ENCODE results near the gene LRRC47.

Gene LRRC47

GRCh38 chr1:3742439-3743298 is 53.6 kb downstream of the LRRC47 start:
- no peak for ATAC-seq
- no peak overlapping the region for H3K27ac Mint-ChIP-seq

GRCh38 chr1:3741566-3742438 is 54.5 kb downstream of the LRRC47 start:
- peak overlapping the region in 1 of 2 donors; percentile 67 for H3K27ac Mint-ChIP-seq
- no peaks in the 10 kb centered on the region for H3K27me3 Mint-ChIP-seq
- peaks cover 24% of the 10 kb centered on the region for H3K4me1 Mint-ChIP-seq
- no peak overlapping the region for H3K4me3 Mint-ChIP-seq
- ATAC-seq (no peak), DNase-seq (no peak)
- no peaks in the 10 kb centered on the region for H3K9me3 Mint-ChIP-seq

More at GRCh38 chr1:3742439-3743298, 53.6 kb downstream of the LRRC47 start:
- no peak for DNase-seq
- peaks cover 26% of the 10 kb centered on the region for H3K4me1 Mint-ChIP-seq
- no peaks in the 10 kb centered on the region for H3K9me3 Mint-ChIP-seq
- no peaks in the 10 kb centered on the region for H3K27me3 Mint-ChIP-seq
- H3K4me3 Mint-ChIP-seq, result no peak overlapping the region

- no peaks in the 10 kb centered on the region for H3K9me3 Mint-ChIP-seq
- DNase-seq, result no peak
- no peak for ATAC-seq
- H3K4me1 Mint-ChIP-seq, result peaks cover 14% of the 10 kb centered on the region
- no peak overlapping the region for H3K27ac Mint-ChIP-seq
- no peak overlapping the region for H3K4me3 Mint-ChIP-seq
- H3K27me3 Mint-ChIP-seq, result no peaks in the 10 kb centered on the region
Observed at GRCh38 chr1:3740752-3741151, 55.5 kb downstream of the LRRC47 start.

GRCh38 chr1:3740042-3740441 is 56.3 kb downstream of the LRRC47 start:
- Mint-ChIP-seq H3K4me3 (no peak overlapping the region), H3K27me3 (no peaks in the 10 kb centered on the region), H3K27ac (no peak overlapping the region), H3K9me3 (no peaks in the 10 kb centered on the region), H3K4me1 (peaks cover 7% of the 10 kb centered on the region)
- no peak for ATAC-seq
- DNase-seq, result no peak

- H3K4me1 Mint-ChIP-seq, result no peaks in the 10 kb centered on the region
- no peak overlapping the region for H3K4me3 Mint-ChIP-seq
- no peaks in the 10 kb centered on the region for H3K27me3 Mint-ChIP-seq
- no peak for DNase-seq
- H3K9me3 Mint-ChIP-seq, result no peaks in the 10 kb centered on the region
- H3K27ac Mint-ChIP-seq, result no peak overlapping the region
- no peak for ATAC-seq
Observed at GRCh38 chr1:3738943-3739342, 57.4 kb downstream of the LRRC47 start.

- no peaks in the 10 kb centered on the region for H3K4me1 Mint-ChIP-seq
- H3K27me3 Mint-ChIP-seq, result peaks cover under 1% of the 10 kb centered on the region
- H3K9me3 Mint-ChIP-seq, result no peaks in the 10 kb centered on the region
- DNase-seq (no peak), ATAC-seq (no peak)
- peak overlapping the region in 1 of 2 donors; percentile 52 for H3K27ac Mint-ChIP-seq
- H3K4me3 Mint-ChIP-seq, result no peak overlapping the region
Observed at GRCh38 chr1:3736708-3737107, 59.6 kb downstream of the LRRC47 start.

- no peak overlapping the region for H3K4me3 Mint-ChIP-seq
- peaks cover 6% of the 10 kb centered on the region for H3K27me3 Mint-ChIP-seq
- H3K9me3 Mint-ChIP-seq, result no peaks in the 10 kb centered on the region
- H3K4me1 Mint-ChIP-seq, result no peaks in the 10 kb centered on the region
- no peak overlapping the region for H3K27ac Mint-ChIP-seq
- DNase-seq (no peak), ATAC-seq (no peak)
Observed at GRCh38 chr1:3736131-3736561, 60.2 kb downstream of the LRRC47 start.

GRCh38 chr1:3735688-3736087 is 60.6 kb downstream of the LRRC47 start:
- Mint-ChIP-seq H3K27ac (no peak overlapping the region), H3K4me3 (no peak overlapping the region), H3K4me1 (no peaks in the 10 kb centered on the region), H3K27me3 (peaks cover 11% of the 10 kb centered on the region), H3K9me3 (no peaks in the 10 kb centered on the region)
- ATAC-seq (no peak), DNase-seq (no peak)

GRCh38 chr1:3735027-3735681 is 61.1 kb downstream of the LRRC47 start:
- peaks cover 12% of the 10 kb centered on the region for H3K27me3 Mint-ChIP-seq

GRCh38 chr1:3734602-3735001 is 61.7 kb downstream of the LRRC47 start:
- H3K27ac Mint-ChIP-seq, result no peak overlapping the region
- no peak overlapping the region for H3K4me3 Mint-ChIP-seq
- no peaks in the 10 kb centered on the region for H3K4me1 Mint-ChIP-seq
- peaks cover 14% of the 10 kb centered on the region for H3K27me3 Mint-ChIP-seq
- DNase-seq, result no peak
- ATAC-seq, result no peak
- no peaks in the 10 kb centered on the region for H3K9me3 Mint-ChIP-seq

More at GRCh38 chr1:3735027-3735681, 61.1 kb downstream of the LRRC47 start:
- Mint-ChIP-seq H3K9me3 (no peaks in the 10 kb centered on the region), H3K27ac (no peak overlapping the region), H3K4me3 (no peak overlapping the region), H3K4me1 (no peaks in the 10 kb centered on the region)
- no peak for ATAC-seq
- no peak for DNase-seq

GRCh38 chr1:3733883-3734589 is 62.3 kb downstream of the LRRC47 start:
- ATAC-seq, result no peak
- peaks cover 20% of the 10 kb centered on the region for H3K27me3 Mint-ChIP-seq
- no peak overlapping the region for H3K27ac Mint-ChIP-seq
- DNase-seq, result no peak
- H3K4me3 Mint-ChIP-seq, result no peak overlapping the region
- H3K4me1 Mint-ChIP-seq, result no peaks in the 10 kb centered on the region
- H3K9me3 Mint-ChIP-seq, result no peaks in the 10 kb centered on the region

GRCh38 chr1:3733094-3733882 is 63.0 kb downstream of the LRRC47 start:
- ATAC-seq (no peak), DNase-seq (no peak)
- no peaks in the 10 kb centered on the region for H3K9me3 Mint-ChIP-seq
- no peak overlapping the region for H3K4me3 Mint-ChIP-seq
- H3K27ac Mint-ChIP-seq, result no peak overlapping the region
- H3K4me1 Mint-ChIP-seq, result no peaks in the 10 kb centered on the region
- peaks cover 27% of the 10 kb centered on the region for H3K27me3 Mint-ChIP-seq

GRCh38 chr1:3732434-3733093 is 63.7 kb downstream of the LRRC47 start:
- no peak overlapping the region for H3K27ac Mint-ChIP-seq
- H3K27me3 Mint-ChIP-seq, result peaks cover 27% of the 10 kb centered on the region
- no peak overlapping the region for H3K4me3 Mint-ChIP-seq
- H3K4me1 Mint-ChIP-seq, result no peaks in the 10 kb centered on the region
- no peaks in the 10 kb centered on the region for H3K9me3 Mint-ChIP-seq
- ATAC-seq (peak; percentile 11), DNase-seq (no peak)

All from stimulated activated naive CD8-positive, alpha-beta T cell treated with anti-CD3 and anti-CD28 coated beads, Interleukin-15, amount 100 ng/mL, for 72 hours (primary cell).